Colon (tissue), 2 donors: Measurements from ENCODE around the gene CEP162.
"Not testable (repeated sequence)": the region's sequence is repeated elsewhere in the genome, so short reads cannot be mapped to it uniquely, and the experiment has no call there.

Source experiments
- FAIRE-seq: peaks from 2 replicates; lab custom pipeline; 2012; peaks lifted over from hg19 to GRCh38; lab: Jason Lieb, UNC
- donor health status: control.
- donor health status: control.

CEP162 gene

GRCh38 chr6:84086545-84087429 lies 140.7 kb downstream of the CEP162 start:
- FAIRE-seq = no peak

- no peak for FAIRE-seq
Measured at GRCh38 chr6:84086056-84086455, 141.4 kb downstream of the CEP162 start.

GRCh38 chr6:84084705-84085104 lies 142.7 kb downstream of the CEP162 start:
- FAIRE-seq = not testable (repeated sequence)

GRCh38 chr6:84082689-84083265 lies 144.7 kb downstream of the CEP162 start:
- no peak for FAIRE-seq

- no peak for FAIRE-seq
Measured at GRCh38 chr6:84081222-84081621, 146.2 kb downstream of the CEP162 start.

GRCh38 chr6:84078335-84078734 lies 149.1 kb downstream of the CEP162 start:
- FAIRE-seq = no peak

- FAIRE-seq = no peak
Measured at GRCh38 chr6:84077645-84078044, 149.8 kb downstream of the CEP162 start.

GRCh38 chr6:84074988-84075781 lies 152.3 kb downstream of the CEP162 start:
- FAIRE-seq = no peak
